GM11168 (cell line): ENCODE results near the gene SLFN14.
"Not testable (repeated sequence)": the region's sequence is repeated elsewhere in the genome, so short reads cannot be mapped to it uniquely, and the experiment has no call there.

ENCODE experiments used
- in situ Hi-C: fragments of 300-500 bp; cut with MboI; formaldehyde crosslinking; loops from one replicate; pipeline ENCODE4 v1.12.0; 2022; ENCODE audit warnings: low sequenced_read_pairs; ENCODE audit not compliant: unreplicated experiment

SLFN14 gene

GRCh38 chr17:35529866-35530265 is 30.8 kb downstream of the SLFN14 start:
- in situ Hi-C loops, result loop anchor here (10.0 kb wide), 2 partner anchors 95 to 365 kb away; partner anchors contain the start of gene SLFN12

- in situ Hi-C loops, result not testable (repeated sequence)
Measured at GRCh38 chr17:35529326-35529725, 31.3 kb downstream of the SLFN14 start.

GRCh38 chr17:35523296-35523695 is 37.3 kb downstream of the SLFN14 start:
- in situ Hi-C loops, result no loop called here

GRCh38 chr17:35521654-35522256 is 38.9 kb downstream of the SLFN14 start:
- in situ Hi-C loops, result not testable (repeated sequence)

GRCh38 chr17:35521150-35521549 is 39.5 kb downstream of the SLFN14 start:
- in situ Hi-C loops, result no loop called here

GRCh38 chr17:35519906-35520442 is 40.6 kb downstream of the SLFN14 start:
- in situ Hi-C loops, result no loop called here

- in situ Hi-C loops, result no loop called here
Measured at GRCh38 chr17:35519439-35519838, 41.2 kb downstream of the SLFN14 start.

GRCh38 chr17:35518431-35518830 is 42.2 kb downstream of the SLFN14 start:
- in situ Hi-C loops, result not testable (repeated sequence)

GRCh38 chr17:35515027-35515426 is 45.6 kb downstream of the SLFN14 start:
- in situ Hi-C loops, result no loop called here

- in situ Hi-C loops, result no loop called here
Measured at GRCh38 chr17:35514564-35514963, 46.1 kb downstream of the SLFN14 start.
